HG03108 (cell line): ENCODE results near the gene UQCC2.

ENCODE experiments used
- ATAC-seq: cut with Tn5 transposase; IDR thresholded peaks from one replicate; pipeline ENCODE4 v1.9.1; 2021; ENCODE audit warnings: moderate library complexity; ENCODE audit not compliant: unreplicated experiment

UQCC2 gene

DNA sequence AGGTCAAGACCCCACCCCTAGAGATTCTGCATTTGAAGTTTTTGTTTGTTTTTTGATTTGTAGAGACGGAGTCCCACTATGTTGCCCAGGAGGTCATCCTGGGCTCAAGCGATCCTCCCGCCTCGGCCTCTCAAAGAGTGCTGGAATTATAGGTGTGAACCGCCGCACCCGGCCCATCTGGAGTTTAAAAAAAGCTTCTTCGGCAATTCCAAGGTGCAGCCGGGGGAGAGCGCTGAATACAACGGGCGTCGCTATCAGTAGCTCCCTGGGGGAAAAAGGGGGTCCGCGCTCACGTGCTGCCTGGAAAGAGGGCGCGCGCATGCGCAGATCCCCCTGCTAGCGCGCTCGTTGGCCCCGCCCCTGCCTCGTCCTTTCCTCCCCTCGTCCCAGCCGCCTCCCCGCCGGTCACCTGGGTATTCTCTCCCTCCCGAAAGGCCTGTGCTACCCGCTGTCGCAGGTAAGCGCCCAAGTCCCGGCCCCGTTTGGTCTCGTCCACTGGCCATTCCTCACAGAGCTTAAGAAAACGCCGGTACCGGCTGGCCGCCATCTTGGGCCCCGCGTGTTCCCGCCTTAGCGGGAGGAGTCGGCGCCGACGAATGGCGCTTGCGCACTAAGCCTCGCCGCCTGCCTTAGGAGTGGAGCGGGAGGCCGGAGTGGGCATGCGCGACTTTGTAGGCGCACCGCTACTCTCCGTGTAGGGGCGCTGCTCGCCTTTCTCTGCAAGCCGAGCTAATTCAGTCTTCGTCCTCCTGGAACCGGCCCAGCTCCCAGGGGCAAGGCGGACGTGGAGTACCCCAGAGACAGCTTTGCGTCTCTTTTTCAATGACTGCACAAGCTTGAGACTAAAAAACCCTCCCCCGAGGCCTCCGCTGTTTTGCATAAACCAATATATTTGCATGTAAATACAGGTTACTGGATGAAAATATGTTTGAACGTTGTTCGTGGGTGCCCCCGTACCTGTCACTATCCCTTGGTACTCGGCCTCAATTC lies at the start of gene UQCC2:
UQCC2 (minus strand) TSS at position 561 of the 990 bp plus-strand sequence; CDS start at position 547, 14 bp downstream.
- peak; percentile 86 for ATAC-seq

DNA sequence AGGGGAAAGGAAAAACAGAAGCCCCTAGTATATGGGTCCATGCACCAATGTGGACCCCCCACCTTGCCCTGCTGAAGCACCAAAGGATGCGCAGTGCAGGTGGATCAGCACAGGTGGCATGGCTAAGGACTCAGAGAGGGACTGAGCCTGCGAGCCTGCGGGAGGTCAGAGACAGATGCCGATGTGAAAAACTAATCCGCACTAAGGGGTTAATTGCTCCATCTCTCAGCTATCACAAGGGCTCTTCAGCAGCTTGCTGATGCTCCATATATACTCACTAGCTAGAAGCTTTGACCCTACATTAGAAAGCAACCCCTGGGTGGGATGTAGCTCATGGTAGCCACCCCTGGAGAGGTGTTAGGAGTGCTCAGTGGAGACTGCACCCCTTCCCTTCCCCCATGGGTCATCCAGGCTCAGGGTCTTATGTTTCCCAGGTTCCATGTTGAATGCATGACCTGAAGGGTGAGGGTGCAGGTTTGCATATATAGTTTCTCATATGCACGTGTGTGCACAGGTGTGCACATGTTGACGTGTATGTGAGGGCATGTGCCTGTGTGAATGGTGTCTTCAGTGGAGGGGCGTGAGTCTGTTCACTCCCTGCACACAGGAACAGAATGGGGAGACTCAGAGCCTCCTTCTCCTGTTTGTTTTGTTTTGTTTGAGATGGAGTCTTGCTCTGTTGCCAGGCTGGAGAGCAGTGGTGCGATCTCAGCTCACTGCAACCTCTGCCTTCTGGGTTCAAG lies 48.6 kb upstream of the UQCC2 start:
- no peak for ATAC-seq

GRCh38 chr6:33758815-33759216 lies 47.3 kb upstream of the UQCC2 start:
- ATAC-seq = no peak

DNA sequence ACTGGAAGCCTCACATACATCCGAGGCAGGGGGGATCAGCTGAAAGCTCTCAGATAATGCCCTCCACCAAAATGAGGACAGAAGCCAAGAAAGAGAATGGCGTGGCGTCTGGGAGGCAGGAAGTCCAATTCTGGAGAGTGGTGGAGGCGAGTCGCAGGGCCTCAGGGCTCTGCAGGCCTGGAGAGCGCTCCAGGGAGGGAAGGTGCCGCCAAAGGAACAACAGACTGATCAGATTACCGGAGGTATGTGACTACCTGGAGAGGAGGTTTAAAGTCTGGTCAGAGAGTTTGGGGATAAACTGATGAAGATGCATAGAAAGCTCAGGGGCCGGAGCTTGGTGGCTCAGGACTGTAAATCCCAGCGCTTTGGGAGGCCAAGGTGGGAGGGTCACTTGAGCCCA lies 46.4 kb upstream of the UQCC2 start:
- ATAC-seq = no peak

- ATAC-seq = no peak
Observed at GRCh38 chr6:33757113-33757512, 45.6 kb upstream of the UQCC2 start.

- no peak for ATAC-seq
Observed at GRCh38 chr6:33756211-33756954, 44.9 kb upstream of the UQCC2 start.

GRCh38 chr6:33755070-33755869 lies 43.8 kb upstream of the UQCC2 start:
- ATAC-seq = no peak

GRCh38 chr6:33754222-33754621 lies 42.7 kb upstream of the UQCC2 start:
- no peak for ATAC-seq

DNA sequence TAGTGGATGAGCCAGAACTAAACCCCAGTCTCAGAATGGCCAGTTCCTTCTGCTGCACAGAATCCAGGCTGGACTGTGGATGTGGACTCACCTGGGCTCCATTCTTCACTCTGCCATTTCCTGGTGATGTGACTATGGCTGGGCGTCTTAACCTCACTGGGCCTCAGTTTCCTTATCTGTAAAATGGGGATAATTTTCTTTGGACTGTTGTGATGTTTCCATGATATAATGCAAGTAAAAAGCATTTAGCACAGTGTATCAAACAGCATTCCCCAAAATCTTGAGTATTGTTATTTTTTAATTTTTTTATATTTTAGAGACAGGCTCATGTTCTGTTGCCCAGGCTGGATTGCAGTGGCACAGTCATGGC lies 41.1 kb upstream of the UQCC2 start:
- no peak for ATAC-seq

DNA sequence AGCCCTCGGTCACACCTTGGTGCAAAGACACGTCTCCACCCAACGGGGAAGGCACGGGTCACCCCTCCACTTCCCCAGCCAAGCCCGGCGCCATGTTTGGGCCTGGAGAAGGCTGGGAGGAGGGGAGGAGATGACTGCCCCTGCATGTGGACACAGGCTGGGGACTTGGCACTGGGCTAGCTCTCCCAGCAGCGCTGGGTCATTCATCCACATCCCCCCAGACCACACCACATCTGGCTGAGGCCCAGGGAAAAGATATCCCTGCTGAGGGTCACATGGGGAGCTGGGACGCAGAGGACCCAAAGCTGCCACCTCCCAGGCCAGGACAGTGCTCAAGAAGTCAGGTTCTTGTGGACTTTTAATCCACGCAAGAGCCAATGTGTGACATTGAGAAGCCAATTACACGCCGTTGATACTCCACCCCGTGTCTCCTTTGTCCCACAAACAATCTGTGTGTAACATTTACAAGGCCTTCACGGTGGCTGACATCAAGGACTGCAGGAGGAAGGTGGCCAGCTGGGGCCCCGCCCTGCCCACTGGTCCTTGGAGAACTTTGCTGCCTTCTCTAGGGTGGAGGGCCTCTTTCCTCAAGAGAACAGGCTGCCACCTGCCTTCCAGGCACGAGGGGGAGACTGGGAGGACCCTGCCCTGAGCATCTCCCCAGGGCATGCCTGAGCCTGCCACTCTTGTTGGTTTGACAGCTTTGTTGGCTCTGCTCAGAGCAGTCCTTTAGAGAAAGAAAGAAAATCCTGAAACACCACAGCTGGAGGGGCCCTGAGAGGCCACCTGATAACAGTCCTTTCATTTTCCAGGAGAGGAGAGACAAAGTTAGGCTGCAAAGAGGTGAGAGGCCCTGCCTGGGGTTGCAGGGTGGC lies 40.5 kb upstream of the UQCC2 start:
- no peak for ATAC-seq

DNA sequence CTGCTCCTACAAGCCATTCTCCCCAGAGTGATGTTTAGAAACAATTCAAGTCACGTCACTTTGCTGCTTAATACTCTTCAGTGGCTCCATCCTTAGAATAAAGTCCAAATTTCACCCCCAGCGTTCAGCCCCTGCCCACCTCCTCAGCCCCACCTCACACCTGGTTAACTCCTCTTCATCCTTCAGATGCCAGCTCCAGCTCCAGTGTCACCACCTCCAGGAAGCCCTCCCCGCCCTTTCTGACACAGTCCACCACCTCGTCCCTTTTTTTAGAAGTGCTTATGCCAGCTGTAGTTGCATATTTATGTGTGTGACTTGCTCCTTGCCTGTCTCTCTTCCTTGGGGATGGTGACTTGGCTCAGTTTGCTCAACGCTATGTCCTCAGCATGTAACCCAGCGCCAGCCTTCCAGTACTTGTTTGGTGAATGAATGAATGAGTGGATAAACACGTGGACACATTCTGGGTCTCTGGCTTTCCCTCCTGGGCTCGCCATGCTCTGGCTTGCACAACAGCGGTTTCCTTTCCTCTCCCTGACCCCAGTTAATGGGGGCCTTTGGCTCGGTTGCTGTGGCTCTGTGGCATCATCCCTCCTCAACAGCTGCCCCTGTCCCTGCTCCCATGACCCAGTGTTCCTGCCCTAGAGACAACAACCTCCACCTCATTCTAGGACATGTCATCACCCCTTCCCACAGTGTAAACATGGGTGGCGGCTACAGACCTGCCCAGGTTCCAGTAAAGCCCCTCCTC lies 38.9 kb upstream of the UQCC2 start:
- ATAC-seq = no peak

DNA sequence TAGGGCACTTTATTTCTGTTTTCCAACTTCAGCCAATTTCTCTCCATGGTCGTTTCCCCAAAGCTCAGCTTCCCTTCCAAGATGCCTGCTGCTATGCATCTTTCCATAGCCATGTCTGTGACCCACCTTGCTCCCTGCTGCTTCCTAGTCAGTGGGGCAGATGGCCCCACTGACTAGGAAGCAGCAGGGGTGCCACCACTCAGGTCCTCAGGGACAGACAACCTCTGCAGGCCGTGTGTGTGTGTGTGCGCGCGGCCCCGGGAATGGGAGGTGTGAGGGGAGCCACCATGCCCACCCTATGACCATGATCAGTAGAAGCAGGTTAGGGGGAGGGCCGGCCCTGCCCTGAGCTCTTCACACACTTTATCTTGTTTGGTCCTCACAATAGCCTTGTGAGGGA lies 37.9 kb upstream of the UQCC2 start:
- no peak for ATAC-seq

DNA sequence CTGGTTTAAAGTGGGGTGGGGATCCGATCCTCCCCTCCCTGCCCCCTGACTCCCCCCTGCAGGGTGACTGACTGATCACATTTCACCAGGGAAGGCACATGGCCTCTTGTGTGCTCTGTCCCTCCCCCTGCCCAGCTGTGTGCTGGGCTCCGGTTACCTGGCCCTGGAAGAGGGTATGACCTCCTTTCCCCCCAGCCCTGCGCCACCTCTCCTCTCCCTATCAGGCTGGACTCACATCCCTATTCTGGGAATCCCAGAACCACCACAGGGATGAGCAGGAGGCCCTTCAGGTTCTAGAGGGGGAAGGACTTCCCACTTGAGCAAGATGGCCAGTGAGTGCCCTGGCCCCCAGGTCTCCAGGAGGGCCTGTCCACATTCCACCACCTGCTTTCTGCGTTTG lies 37.3 kb upstream of the UQCC2 start:
- no peak for ATAC-seq

GRCh38 chr6:33747823-33748222 lies 36.3 kb upstream of the UQCC2 start:
- no peak for ATAC-seq

DNA sequence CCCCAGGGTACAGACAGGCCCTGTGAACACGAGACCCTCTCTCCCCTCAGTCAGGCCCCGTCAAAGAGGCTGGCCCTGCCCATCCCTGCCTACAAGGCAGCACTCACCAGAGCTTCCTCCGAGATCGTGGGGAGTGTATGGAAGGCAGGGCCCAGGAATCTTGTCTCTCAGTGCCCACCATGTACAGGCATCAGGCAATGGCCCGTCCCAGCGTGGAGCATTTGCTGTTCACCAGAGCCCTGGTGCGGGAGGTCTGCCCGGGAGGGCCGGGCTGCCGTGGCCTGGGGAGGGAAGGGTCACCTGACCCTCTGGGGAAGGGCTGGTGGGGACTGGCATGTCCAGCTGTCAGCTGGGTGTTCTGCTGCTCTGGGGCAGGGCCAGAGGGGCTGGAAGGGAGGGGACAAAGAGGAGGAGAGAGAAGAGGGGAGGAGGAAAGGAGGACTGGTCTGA lies 35.2 kb upstream of the UQCC2 start, which contains the start of gene IP6K3:
IP6K3 (minus strand) TSS at position 255 of the 450 bp plus-strand sequence. CDS start 11,429 bp downstream, outside the sequence.
- no peak for ATAC-seq

GRCh38 chr6:33746036-33746600 lies 34.6 kb upstream of the UQCC2 start:
- ATAC-seq = no peak

DNA sequence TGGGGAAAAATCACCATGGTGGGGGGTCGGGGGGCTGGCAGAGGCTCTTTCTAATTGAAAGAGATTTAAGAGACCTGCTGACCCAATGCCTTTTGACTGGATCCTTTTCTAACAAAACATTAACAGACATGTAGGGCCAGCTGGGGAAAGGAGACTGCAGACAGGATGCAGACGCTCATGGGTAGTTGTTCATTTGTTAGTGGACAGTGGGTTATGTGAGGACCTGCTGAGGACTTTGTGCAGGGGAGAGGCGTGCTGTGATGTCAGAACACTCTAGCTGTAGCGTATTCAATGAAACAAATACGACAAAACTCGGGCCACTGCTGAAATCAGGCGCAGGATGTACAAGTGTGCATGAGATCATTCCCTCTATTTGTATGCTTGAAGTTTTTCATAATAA lies 34.0 kb upstream of the UQCC2 start:
- no peak for ATAC-seq

DNA sequence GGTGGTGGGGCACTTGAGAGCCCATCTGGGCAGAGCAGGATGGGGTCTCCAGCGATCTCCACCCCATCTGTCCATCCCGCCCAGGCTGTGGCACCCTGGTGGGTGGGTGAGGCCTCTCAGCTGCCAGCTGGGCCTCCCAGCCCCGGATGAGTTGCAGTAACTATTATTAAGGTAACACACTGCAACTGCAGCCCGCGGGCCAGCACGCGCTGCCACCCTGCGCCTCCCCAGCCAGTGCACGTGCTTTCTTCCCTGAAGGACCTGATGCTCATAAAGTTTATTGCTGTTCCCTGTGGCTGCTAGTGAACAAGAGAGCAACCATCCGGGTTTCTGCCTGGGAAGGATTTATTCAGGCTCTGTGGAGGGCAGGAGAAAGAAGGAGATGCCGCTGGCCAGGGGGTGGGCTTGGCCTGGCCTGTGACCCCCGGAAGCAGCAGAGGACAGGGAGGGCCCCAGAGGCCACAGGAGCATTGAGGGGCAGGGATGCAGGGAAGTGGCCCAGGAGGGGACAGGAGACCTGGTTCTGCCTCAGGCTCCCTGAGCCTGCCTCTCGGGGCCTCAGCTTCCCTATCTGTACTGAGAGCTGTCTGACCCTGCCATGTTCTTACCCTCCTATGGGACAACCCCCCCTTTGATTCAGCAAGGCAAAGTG lies 33.5 kb upstream of the UQCC2 start:
- no peak for ATAC-seq
